GM12878 (cell line): ENCODE measurements around the gene MT1X. TPM values are rescaled to one million over a fixed set of nuclear protein-coding genes. Genes with fewer than 3 reads are reported as not detected.

ENCODE experiments used
- ATAC-seq: fragments of 200-7000 bp; cut with Tn5 transposase; 3 replicates; pipeline ENCODE4 v1.9.1; 2020; ENCODE audit warnings: mild to moderate bottlenecking, moderate library complexity
- BruUV-seq: library from RNA; stranded (reverse); fragments of 400-500 nt; replicated peaks from 2 replicates; lab custom pipeline; 2021; lab: Mats Ljungman, UMichigan
- CTCF ChIA-PET: fragments of 300-600 bp; sonication (Branson Sonifier 250); formaldehyde crosslinking; extraction: SDS; loops from one replicate; lab custom pipeline; 2021; ENCODE audit warnings: inconsistent platforms; lab: Yijun Ruan, JAX
- POLR2A ChIA-PET: fragments of 350-600 bp; formaldehyde crosslinking; extraction: SDS; loops from one replicate; lab custom pipeline; 2021; ENCODE audit warnings: inconsistent platforms; lab: Charles Lee
- RAD21 ChIA-PET: fragments of 300-600 bp; sonication (Branson Sonifier 250); formaldehyde crosslinking; loops from one replicate; lab custom pipeline; 2023; ENCODE audit warnings: antibody characterized with exemption; ENCODE audit not compliant: unreplicated experiment; lab: Charles Lee
- SMC1A ChIA-PET: fragments of 300-600 bp; sonication (Branson Sonifier 250); formaldehyde crosslinking; loops from one replicate; lab custom pipeline; 2023; ENCODE audit not compliant: unreplicated experiment, uncharacterized antibody; lab: Charles Lee
- DNase-seq: peaks from one replicate; pipeline ENCODE4 v3.0.0-alpha.2; 2011; ENCODE audit warnings: low read depth, low spot score
- FAIRE-seq: peaks from 3 replicates; lab custom pipeline; 2011; peaks lifted over from hg19 to GRCh38; lab: Jason Lieb, UNC
- H2AFZ ChIP-seq: 2 replicates; pipeline ENCODE4 v1.6.0; 2011; ENCODE audit warnings: low read depth, low read length, control low read depth; ENCODE audit not compliant: control insufficient read depth
- H3K27ac ChIP-seq: 2 replicates; pipeline ENCODE4 v1.5.1; 2011; ENCODE audit warnings: control low read depth; ENCODE audit not compliant: control insufficient read depth, insufficient read depth
- H3K27me3 ChIP-seq, 2 experiments: replicated peaks in 1 of 2; 2 replicates each; pipeline versions ENCODE4 v1.6.0 to v1.6.1; 2011; ENCODE audit warnings: low read length in 1 of 2; ENCODE audit not compliant: control insufficient read depth in 2 of 2, insufficient read depth in 2 of 2
- H3K36me3 ChIP-seq, 2 experiments: 2 replicates each; pipeline ENCODE4 v1.5.1; 2011; ENCODE audit warnings: low read length in 1 of 2; ENCODE audit not compliant: control insufficient read depth in 2 of 2, insufficient read depth in 2 of 2
- H3K4me1 ChIP-seq: 2 replicates; pipeline ENCODE4 v1.6.1; 2011; ENCODE audit warnings: mild to moderate bottlenecking, low read length, moderate library complexity, mixed read lengths; ENCODE audit not compliant: control insufficient read depth, insufficient read depth
- H3K4me2 ChIP-seq: 2 replicates; pipeline ENCODE4 v1.6.0; 2011; ENCODE audit warnings: control low read depth; ENCODE audit not compliant: control insufficient read depth, insufficient read depth
- H3K4me3 ChIP-seq: fragments of 200-600 bp; sonication (generic); 2 replicates; pipeline ENCODE4 v1.5.1; 2016
- H3K79me2 ChIP-seq: 2 replicates; pipeline ENCODE4 v1.6.0; 2011; ENCODE audit warnings: low read length; ENCODE audit not compliant: control insufficient read depth, insufficient read depth
- H3K9ac ChIP-seq: 2 replicates; pipeline ENCODE4 v1.8.0; 2011; ENCODE audit warnings: low read length, control low read depth, mixed read lengths; ENCODE audit not compliant: control insufficient read depth, insufficient read depth
- H3K9me3 ChIP-seq: replicated peaks from 3 replicates; pipeline ENCODE4 v1.5.1; 2011; ENCODE audit warnings: mild to moderate bottlenecking, low read length; ENCODE audit not compliant: control insufficient read depth, insufficient read depth
- H4K20me1 ChIP-seq: 2 replicates; pipeline ENCODE4 v1.6.0; 2011; ENCODE audit not compliant: control insufficient read depth, insufficient read depth
- BCLAF1 ChIP-seq: fragments of 450-650 bp; IDR thresholded peaks from 2 replicates; pipeline ENCODE4 v1.6.1; 2017; ENCODE audit warnings: antibody characterized with exemption, mild to moderate bottlenecking, moderate library complexity
- BRCA1 ChIP-seq: IDR thresholded peaks from 2 replicates; pipeline ENCODE4 v1.6.1; 2011; ENCODE audit warnings: low read depth, low read length, improper control_type of control experiment
- HCFC1 ChIP-seq: fragments of 150-350 bp; IDR thresholded peaks from 2 replicates; pipeline ENCODE4 v1.6.1; 2014; ENCODE audit warnings: low read length
- WGBS: methylation state at CpG from one replicate; pipeline ENCODE4 v1.1.6; 2016; ENCODE audit warnings: low lambda C conversion rate; ENCODE audit not compliant: insufficient replicate concordance, insufficient coverage; ENCODE audit errors: missing lambda C conversion rate; 5-methylcytosine and 5-hydroxymethylcytosine counted together
- in situ Hi-C: fragments of 300-500 bp; cut with MboI; formaldehyde crosslinking; loops from 9 replicates; pipeline ENCODE4 v1.14.3; 2018; ENCODE audit warnings: mixed read lengths
- intact Hi-C: fragments of 100-400 bp; cut with micrococcal nuclease; formaldehyde crosslinking; loops from one replicate; pipeline ENCODE4 v1.14.2; 2022; ENCODE audit not compliant: unreplicated experiment
- polyA plus RNA-seq, 11 experiments: library from polyadenylated mRNA; depleted of rRNA in 4 of 11; unstranded in 6 of 11; stranded (reverse) in 5 of 11; fragments of >200 nt; fragmentation: Nextera tagmentation in 4 of 11; fragmentation: Illumina TruSeq in 1 of 11; extraction: Ambion mirVana in 4 of 11; extraction: Trizol in 1 of 11; gene quantifications; 1 replicate in 1 of 11; 2 replicates in 10 of 11; pipeline versions ENCODE4 v1.2.1 to v1.2.3, GENCODE V29; 2011 to 2016; ENCODE audit warnings: inconsistent platforms in 2 of 11, missing spikeins in 2 of 11, low read depth in 1 of 11
- total RNA-seq, 4 experiments: library from RNA; depleted of rRNA in 3 of 4; stranded (reverse); fragments of >200 nt in 3 of 4; fragmentation: Illumina TruSeq in 1 of 4; extraction: Trizol in 1 of 4; gene quantifications; 2 replicates each; pipeline versions ENCODE4 v1.2.1 to v1.2.3, GENCODE V29; 2013 to 2021

MT1X gene
- total and polyA plus RNA-seq, 10 of the 15 experiments (the other 5 are each of a cell fraction or from before 2014, with no cell fraction given), result 5.8 to 65.6 (median 15.4) TPM

- Histone ChIP-seq H3K4me1 (peaks cover 2% of the 10 kb centered on the region; the same call in 1 of the 2 replicates), H3K79me2 (no peaks in the 10 kb centered on the region), H3K9ac (no peak overlapping the region), H3K27me3 (no peaks in the 10 kb centered on the region), H2AFZ (no peak overlapping the region), H3K36me3 (no peaks in the 10 kb centered on the region), H4K20me1 (no peaks in the 10 kb centered on the region)
- FAIRE-seq (no peak), ATAC-seq (no peak), DNase-seq (no peak)
- CTCF ChIA-PET, result interaction anchor here (0.8 to 4.7 kb wide), 4 partner anchors 15 to 132 kb away, joined by 3 to 45 read pairs (median 4); no protein-coding TSS in a partner anchor
- RAD21 ChIA-PET, result interaction anchor here (1.3 to 2.6 kb wide), 2 partner anchors 11 to 14 kb away, joined by 4 to 18 read pairs; no protein-coding TSS in a partner anchor
- in situ Hi-C loops (no loop called here), intact Hi-C loops (no loop called here)
- no TSS peak for BruUV-seq
- POLR2A ChIA-PET, result no interaction called here
- 80% methylated on average over 3 of the region's 3 CpGs for WGBS
- TF ChIP-seq BCLAF1 (no peak), BRCA1 (no peak), HCFC1 (no peak)
- TF ChIP-seq, all 136 proteins: peak for 0
- SMC1A ChIA-PET, result interaction anchor here (0.7 to 3.8 kb wide), 8 partner anchors 9 to 140 kb away, joined by 3 to 19 read pairs (median 4); no protein-coding TSS in a partner anchor
- Histone ChIP-seq H3K27ac (no peak overlapping the region), H3K9me3 (no peaks in the 10 kb centered on the region; the same call in 2 of the 3 replicates), H3K4me3 (no peak overlapping the region), H3K4me2 (no peak overlapping the region)
Observed at GRCh38 chr16:56716761-56717160, 34.5 kb downstream of the MT1X start.
